ENCODE measurements around the gene CCNI.

DNA sequence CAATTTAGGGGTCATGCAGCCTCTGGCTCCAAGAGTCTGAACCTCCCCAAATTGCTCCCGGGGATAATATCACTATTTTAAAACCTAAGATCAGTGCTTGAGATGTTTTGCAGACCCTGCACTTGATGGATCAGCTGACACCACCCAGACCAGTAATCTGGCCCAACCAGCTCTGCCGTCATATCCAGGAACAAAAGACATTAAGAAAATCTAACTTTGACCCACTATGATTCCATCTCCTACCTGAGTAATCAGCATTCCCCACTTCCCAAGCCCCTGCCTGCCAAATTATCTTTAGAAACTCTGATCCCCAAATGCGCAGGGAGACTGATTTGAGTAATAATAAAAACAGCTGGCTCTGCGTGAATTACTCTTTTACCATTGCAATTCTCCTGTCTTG is 46.9 kb upstream of the CCNI start:
- TF ChIP-seq POLR2A (IDR thresholded peaks at IDR 0.05; ENCODE audit: low read depth, low read length) = no peak
- TF ChIP-seq TAF1 (IDR thresholded peaks at IDR 0.05; ENCODE audit: borderline replicate concordance, low read depth, low read length) = no peak
- TF ChIP-seq POLR2AphosphoS5 (IDR thresholded peaks at IDR 0.05; ENCODE audit: low read depth, low read length) = no peak
